Neural crest cell (in vitro differentiated cells): ENCODE data around the gene DDX31. TPM values are rescaled to one million over a fixed set of nuclear protein-coding genes. Genes with fewer than 3 reads are reported as not detected.
"Not testable (repeated sequence)": the region's sequence is repeated elsewhere in the genome, so short reads cannot be mapped to it uniquely, and the experiment has no call there.

Source experiments
- DNase-seq: peaks from one replicate; pipeline ENCODE4 v3.0.0; 2021; ENCODE audit warnings: low read depth, mixed read lengths, low spot score
- H3K27ac Mint-ChIP-seq: one replicate; pipeline ENCODE4 v1.8.0; 2021; ENCODE audit warnings: mild to moderate bottlenecking, mixed read lengths; ENCODE audit not compliant: unreplicated experiment
- H3K27me3 Mint-ChIP-seq: 2 replicates; pipeline ENCODE4 v1.8.0; 2021; ENCODE audit warnings: low read depth, mild to moderate bottlenecking, mixed read lengths
- H3K36me3 Mint-ChIP-seq: 2 replicates; pipeline ENCODE4 v1.8.0; 2021; ENCODE audit warnings: low read depth, mild to moderate bottlenecking, mixed read lengths
- H3K4me1 Mint-ChIP-seq: 2 replicates; pipeline ENCODE4 v1.8.0; 2021; ENCODE audit warnings: mixed read lengths
- H3K4me3 Mint-ChIP-seq: one replicate; pipeline ENCODE4 v1.8.0; 2021; ENCODE audit warnings: mild to moderate bottlenecking, mixed read lengths
- H3K9me3 Mint-ChIP-seq: 2 replicates; pipeline ENCODE4 v1.8.0; 2021; ENCODE audit warnings: mixed read lengths
- CTCF ChIP-seq: fragments of 200-600 bp; sonication (generic); conservative IDR thresholded peaks from 2 replicates; pipeline ENCODE4 v1.5.0; 2021; ENCODE audit warnings: antibody characterized with exemption, mild to moderate bottlenecking
- total RNA-seq: library from RNA; stranded (reverse); gene quantifications from 2 replicates; pipeline ENCODE4 v1.2.1, GENCODE V29; 2021

DDX31 gene
- total RNA-seq, 1 donor from 2014 or later = 20.9 TPM

- Mint-ChIP-seq H3K27ac (no peak overlapping the region), H3K27me3 (peaks cover 35% of the 10 kb centered on the region), H3K9me3 (no peaks in the 10 kb centered on the region), H3K36me3 (no peaks in the 10 kb centered on the region), H3K4me1 (peaks cover 12% of the 10 kb centered on the region), H3K4me3 (no peak overlapping the region)
- TF ChIP-seq CTCF = no peak
- no peak for DNase-seq
These were observed 97.8 kb downstream of the DDX31 start for GRCh38 chr9:132571806-132572600.

GRCh38 chr9:132568787-132569186 is 101.0 kb downstream of the DDX31 start:
- H3K27me3 Mint-ChIP-seq = peaks cover 14% of the 10 kb centered on the region
- not testable (repeated sequence) for H3K36me3 Mint-ChIP-seq, DNase-seq

GRCh38 chr9:132564526-132564925 is 105.3 kb downstream of the DDX31 start:
- Mint-ChIP-seq H3K4me3 (no peak overlapping the region), H3K4me1 (peaks cover 27% of the 10 kb centered on the region), H3K27me3 (peaks cover 7% of the 10 kb centered on the region), H3K27ac (no peak overlapping the region), H3K9me3 (peaks cover 1% of the 10 kb centered on the region), H3K36me3 (no peaks in the 10 kb centered on the region)
- TF ChIP-seq CTCF = no peak
- no peak for DNase-seq

More at GRCh38 chr9:132568787-132569186, 101.0 kb downstream of the DDX31 start:
- peaks cover 14% of the 10 kb centered on the region for H3K4me1 Mint-ChIP-seq
- not testable (repeated sequence) for H3K27ac Mint-ChIP-seq, H3K9me3 Mint-ChIP-seq, H3K4me3 Mint-ChIP-seq

GRCh38 chr9:132562306-132562573 is 107.5 kb downstream of the DDX31 start:
- Mint-ChIP-seq H3K9me3 (peaks cover 4% of the 10 kb centered on the region), H3K27me3 (peaks cover 7% of the 10 kb centered on the region), H3K27ac (no peak overlapping the region), H3K4me1 (peaks cover 35% of the 10 kb centered on the region), H3K36me3 (no peaks in the 10 kb centered on the region), H3K4me3 (no peak overlapping the region)
- DNase-seq = no peak
- TF ChIP-seq CTCF = no peak

- Mint-ChIP-seq H3K4me1 (peaks cover 45% of the 10 kb centered on the region), H3K4me3 (no peak overlapping the region), H3K27me3 (peaks cover 9% of the 10 kb centered on the region)
These were observed 109.1 kb downstream of the DDX31 start for GRCh38 chr9:132560616-132561202.

More at GRCh38 chr9:132560616-132561202, 109.1 kb downstream of the DDX31 start:
- Mint-ChIP-seq H3K27ac (no peak overlapping the region), H3K36me3 (no peaks in the 10 kb centered on the region), H3K9me3 (peaks cover 4% of the 10 kb centered on the region)
- TF ChIP-seq CTCF = no peak
- DNase-seq = no peak
